ENCODE data around the gene ZNF672. TPM values are rescaled to one million over a fixed set of nuclear protein-coding genes. Genes with fewer than 3 reads are reported as not detected.
A peak's percentile ranks its signal among the peaks of the same experiment; 100 is the strongest.
"Not testable (repeated sequence)": the region's sequence is repeated elsewhere in the genome, so short reads cannot be mapped to it uniquely, and the experiment has no call there.

ZNF672 gene
- 10 to 100 TPM; 41.6 to 42.2 TPM for total RNA-seq
- long read RNA-seq, transcript ZNF672-201 (4 exons, 2,989 nt): major isoform, 27 of 46 reads
- long read RNA-seq, partial matches to known transcripts: 16 of 46 reads
- long read RNA-seq, other reads (novel, unspliced or antisense): 1 of 46 reads

- ATAC-seq: peak; percentile 95
- intact Hi-C loops (cut with DNase I): no loop called here
- DNase-seq: peak; percentile 99
Observed at GRCh38 chr1:248837781-248838356, at the start of gene ZNF672. ZNF672 (plus strand) TSS chr1:248838224; CDS start chr1:248847275, 9,051 bp downstream.

- intact Hi-C loops (cut with DNase I): no loop called here
- no peak for ATAC-seq
Observed at GRCh38 chr1:248788327-248788726, 49.7 kb upstream of the ZNF672 start.

GRCh38 chr1:248789337-248789736 lies 48.7 kb upstream of the ZNF672 start:
- not testable (repeated sequence) for DNase-seq

More at GRCh38 chr1:248788327-248788726, 49.7 kb upstream of the ZNF672 start:
- no peak for DNase-seq

GRCh38 chr1:248790456-248790855 lies 47.6 kb upstream of the ZNF672 start:
- no peak for ATAC-seq
- intact Hi-C loops (cut with DNase I): no loop called here
- DNase-seq: no peak

More at GRCh38 chr1:248789337-248789736, 48.7 kb upstream of the ZNF672 start:
- intact Hi-C loops (cut with DNase I); ATAC-seq: not testable (repeated sequence)

GRCh38 chr1:248791010-248791409 lies 47.0 kb upstream of the ZNF672 start:
- DNase-seq: no peak
- no peak for ATAC-seq
- intact Hi-C loops (cut with DNase I): no loop called here

- no peak for ATAC-seq
- intact Hi-C loops (cut with DNase I): no loop called here
- no peak for DNase-seq
Observed at GRCh38 chr1:248792342-248792741, 45.7 kb upstream of the ZNF672 start.

- intact Hi-C loops (cut with DNase I): no loop called here
- no peak for DNase-seq
- no peak for ATAC-seq
Observed at GRCh38 chr1:248793592-248793991, 44.4 kb upstream of the ZNF672 start.

GRCh38 chr1:248794663-248795062 lies 43.4 kb upstream of the ZNF672 start:
- DNase-seq; ATAC-seq; intact Hi-C loops (cut with DNase I): not testable (repeated sequence)

GRCh38 chr1:248798791-248799190 lies 39.2 kb upstream of the ZNF672 start:
- ATAC-seq (no peak), DNase-seq (no peak)
- intact Hi-C loops (cut with DNase I): no loop called here

- no peak for DNase-seq
- intact Hi-C loops (cut with DNase I): loop anchor here in 1 of 2 donors (5.0 kb wide), 1 partner anchor 178 kb away; no protein-coding TSS in a partner anchor
- no peak for ATAC-seq
Observed at GRCh38 chr1:248800459-248800858, 37.6 kb upstream of the ZNF672 start.

GRCh38 chr1:248802454-248802853 lies 35.6 kb upstream of the ZNF672 start:
- no peak for DNase-seq
- intact Hi-C loops (cut with DNase I): loop anchor here in 1 of 2 donors (5.0 kb wide), 1 partner anchor 180 kb away; no protein-coding TSS in a partner anchor
- no peak for ATAC-seq

GRCh38 chr1:248803501-248803900 lies 34.5 kb upstream of the ZNF672 start:
- not testable (repeated sequence) for DNase-seq, ATAC-seq
- intact Hi-C loops (cut with DNase I): loop anchor here in 1 of 2 donors (5.0 kb wide), 1 partner anchor 181 kb away; no protein-coding TSS in a partner anchor

- DNase-seq: no peak
- intact Hi-C loops (cut with DNase I): loop anchor here (5.0 kb wide), 2 partner anchors 103 to 183 kb away; partner anchors contain the start of gene OR14I1 (in 1 of the 2)
- ATAC-seq: peak; percentile 60 to 67
Observed at GRCh38 chr1:248804771-248805681, 33.0 kb upstream of the ZNF672 start.

- DNase-seq: no peak
- intact Hi-C loops (cut with DNase I): loop anchor here in 1 of 2 donors (5.0 kb wide), 2 partner anchors 104 to 184 kb away; partner anchors contain the start of gene OR14I1
- peak; percentile 5 to 34 for ATAC-seq
Observed at GRCh38 chr1:248805876-248806275, 32.1 kb upstream of the ZNF672 start.

- intact Hi-C loops (cut with DNase I): loop anchor here in 1 of 2 donors (5.0 kb wide), 2 partner anchors 105 to 185 kb away; partner anchors contain the start of gene OR14I1
- ATAC-seq (peak; percentile 68 to 77), DNase-seq (peak; percentile 61)
Observed at GRCh38 chr1:248807067-248807737, 30.8 kb upstream of the ZNF672 start.

GRCh38 chr1:248808876-248809275 lies 29.1 kb upstream of the ZNF672 start:
- no peak for DNase-seq
- no peak for ATAC-seq
- intact Hi-C loops (cut with DNase I): loop anchor here in 1 of 2 donors (5.0 kb wide), 2 partner anchors 107 to 187 kb away; partner anchors contain the start of gene OR14I1

GRCh38 chr1:248810000-248810726 lies 27.9 kb upstream of the ZNF672 start:
- no peak for ATAC-seq
- intact Hi-C loops (cut with DNase I): loop anchor here in 1 of 2 donors (5.0 kb wide), 2 partner anchors 108 to 188 kb away; partner anchors contain the start of gene OR14I1
- DNase-seq: no peak

All from left cardiac atrium (tissue), 4 donors.